ENCODE measurements around the gene NACAD. TPM values are rescaled to one million over a fixed set of nuclear protein-coding genes. Genes with fewer than 3 reads are reported as not detected.

NACAD gene
- total and polyA plus RNA-seq, 2 of the 4 experiments (the other 2 are of a cell fraction), result 0.54 to 2.2 TPM

DNA sequence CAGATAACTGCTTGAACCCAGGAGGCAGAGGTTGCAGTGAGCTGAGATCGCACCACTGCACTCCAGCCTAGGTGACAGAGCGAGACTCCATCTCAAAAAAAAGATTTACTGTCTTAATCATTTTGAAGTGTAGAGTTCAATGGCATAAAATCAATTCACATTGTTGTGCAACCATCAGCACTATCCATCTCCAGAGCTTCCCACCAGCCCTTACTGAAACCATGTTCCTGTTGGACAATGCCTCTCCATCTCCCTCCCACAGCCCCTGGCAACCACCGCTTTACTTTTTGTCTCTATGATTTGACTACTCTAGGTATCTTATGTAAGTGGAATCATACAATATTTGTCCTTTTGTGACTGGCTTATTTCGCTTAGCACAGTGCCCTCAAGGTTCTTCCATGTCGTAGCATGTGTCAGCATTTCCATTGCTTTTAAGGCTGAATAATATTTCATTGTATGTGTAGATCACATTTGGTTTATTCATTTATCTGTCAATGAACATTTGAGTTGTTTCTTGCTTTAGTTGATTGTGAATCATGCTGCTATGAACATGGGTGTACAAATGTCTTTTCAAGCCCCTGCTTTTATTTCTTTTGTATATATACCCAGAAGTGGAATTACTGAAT, 33.1 kb downstream of the NACAD start:
- Histone ChIP-seq H4K20me1 (ENCODE audit: insufficient read depth, low read length) (peaks cover 23% of the 10 kb centered on the region), H4K8ac (ENCODE audit: low read depth in 2 of 2, low read length in 2 of 2) (no peak overlapping the region), H3K79me1 (ENCODE audit: low read depth in 1 of 2, low read length in 2 of 2) (peaks cover 27 to 74% of the 10 kb centered on the region in 2 experiments), H3K9ac (ENCODE audit: low read depth, low read length) (no peak overlapping the region), H3K4me1 (ENCODE audit: control insufficient read depth, insufficient read depth, low read length) (peaks cover 1% of the 10 kb centered on the region), H2BK5ac (ENCODE audit: low read depth, low read length, poor library complexity, severe bottlenecking) (no peak overlapping the region), H3K4me3 (ENCODE audit: insufficient read depth, low read depth, low read length) (no peak overlapping the region), H3K9me3 (ENCODE audit: control insufficient read depth, insufficient read depth, low read length) (no peaks in the 10 kb centered on the region), H3K4me2 (ENCODE audit: low read depth, low read length) (no peak overlapping the region), H3K27me3 (ENCODE audit: control insufficient read depth, insufficient read depth, low read length) (no peaks in the 10 kb centered on the region), H3K14ac (replicated peaks; ENCODE audit: low read depth, low read length) (no peak overlapping the region), H3K9me1 (ENCODE audit: insufficient read depth, low read length) (peaks cover 13% of the 10 kb centered on the region), H3K4ac (ENCODE audit: low read depth, low read length) (no peak overlapping the region), H4K91ac (ENCODE audit: insufficient read depth, low read depth, low read length) (no peak overlapping the region), H3K23ac (ENCODE audit: low read depth, low read length) (no peak overlapping the region), H3K27ac (ENCODE audit: insufficient read depth, low read length) (no peak overlapping the region), H2AK9ac (replicated peaks; ENCODE audit: low read depth, low read length, poor library complexity) (no peak overlapping the region), H3K36me3 (ENCODE audit: control insufficient read depth, insufficient read depth, low read length) (peaks cover 10% of the 10 kb centered on the region), H4K5ac (ENCODE audit: low read depth, low read length) (no peak overlapping the region), H2BK120ac (ENCODE audit: low read depth, low read length) (no peak overlapping the region), H2BK20ac (ENCODE audit: low read depth, low read length) (no peak overlapping the region), H2BK15ac (ENCODE audit: low read depth, low read length) (no peak overlapping the region), H3K18ac (ENCODE audit: low read depth, low read length) (no peak overlapping the region), H3K56ac (ENCODE audit: extremely low read depth, insufficient read depth, low read length) (no peak overlapping the region), H2AK5ac (ENCODE audit: low read depth, low read length) (no peak overlapping the region), H2AFZ (replicated peaks; ENCODE audit: low read length, poor library complexity) (no peak overlapping the region)
- ATAC-seq (ENCODE audit: low read depth) (no peak), DNase-seq (no peak)
- TF ChIP-seq, protein P1, sequence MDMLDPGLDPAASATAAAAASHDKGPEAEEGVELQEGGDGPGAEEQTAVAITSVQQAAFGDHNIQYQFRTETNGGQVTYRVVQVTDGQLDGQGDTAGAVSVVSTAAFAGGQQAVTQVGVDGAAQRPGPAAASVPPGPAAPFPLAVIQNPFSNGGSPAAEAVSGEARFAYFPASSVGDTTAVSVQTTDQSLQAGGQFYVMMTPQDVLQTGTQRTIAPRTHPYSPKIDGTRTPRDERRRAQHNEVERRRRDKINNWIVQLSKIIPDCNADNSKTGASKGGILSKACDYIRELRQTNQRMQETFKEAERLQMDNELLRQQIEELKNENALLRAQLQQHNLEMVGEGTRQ (IDR thresholded peaks at IDR 0.05; ENCODE audit: low read depth, low read length), result no peak
- TF ChIP-seq RCOR1 (IDR thresholded peaks at IDR 0.05; ENCODE audit: insufficient replicate concordance, low read length) (no peak), RAD21 (IDR thresholded peaks at IDR 0.05; ENCODE audit: low read length) (no peak), SMC3 (IDR thresholded peaks at IDR 0.05; ENCODE audit: low read depth, low read length) (no peak), MAFK (IDR thresholded peaks at IDR 0.05; ENCODE audit: low read depth, low read length) (no peak), POLR2A (IDR thresholded peaks at IDR 0.05; ENCODE audit: low read depth, low read length) (no peak), CHD1 (IDR thresholded peaks at IDR 0.05; ENCODE audit: low read depth, low read length) (no peak), BHLHE40 (IDR thresholded peaks at IDR 0.05; ENCODE audit: low read depth, low read length) (no peak)
- BruUV-seq (replicated peaks), result no TSS peak
- intact Hi-C loops (cut with micrococcal nuclease), result no loop called here
- ChIA-PET CTCF (no interaction called here), POLR2A (ENCODE audit: unreplicated experiment) (no interaction called here)
- in situ Hi-C loops (cut with MboI; ENCODE audit: low sequenced_read_pairs), result no loop called here
- dilution Hi-C loops (cut with HindIII; ENCODE audit: low sequenced_read_pairs, unreplicated experiment), result no loop called here
- WGBS, 2 experiments (ENCODE audit: extremely low coverage in 2 of 2, insufficient read length in 1 of 2), result no CpG with 5 or more reads among the region's 5 CpGs
